HEK293 (cell line): ENCODE data around the gene ZNF775.
A peak's percentile ranks its signal among the peaks of the same experiment; 100 is the strongest.

ENCODE experiments used
- SP7 ChIP-seq: fragments of 450-650 bp; formaldehyde crosslinking; IDR thresholded peaks from 2 replicates; pipeline ENCODE4 v1.5.1; 2016; ENCODE audit warnings: missing biosample characterization, missing genetic modification characterization
- WT1 ChIP-seq: fragments of 450-650 bp; formaldehyde crosslinking; IDR thresholded peaks from 2 replicates; pipeline ENCODE4 v1.5.1; 2016; ENCODE audit warnings: missing biosample characterization, missing genetic modification characterization
- ZBTB1 ChIP-seq: fragments of 450-650 bp; formaldehyde crosslinking; IDR thresholded peaks from 2 replicates; pipeline ENCODE4 v1.5.1; 2016; ENCODE audit warnings: missing biosample characterization, missing genetic modification characterization
- ZBTB17 ChIP-seq: fragments of 450-650 bp; formaldehyde crosslinking; IDR thresholded peaks from 2 replicates; pipeline ENCODE4 v1.5.1; 2016; ENCODE audit warnings: missing biosample characterization, missing genetic modification characterization
- ZFP69B ChIP-seq: fragments of 450-650 bp; formaldehyde crosslinking; IDR thresholded peaks from 2 replicates; pipeline ENCODE4 v1.5.1; 2016; ENCODE audit warnings: missing biosample characterization, missing genetic modification characterization
- ZNF157 ChIP-seq: fragments of 450-650 bp; formaldehyde crosslinking; IDR thresholded peaks from 2 replicates; pipeline ENCODE4 v1.5.1; 2016; ENCODE audit warnings: missing biosample characterization, missing genetic modification characterization
- ZNF169 ChIP-seq: fragments of 450-650 bp; formaldehyde crosslinking; IDR thresholded peaks from 2 replicates; pipeline ENCODE4 v1.5.1; 2016; ENCODE audit warnings: missing biosample characterization, missing genetic modification characterization
- ZNF202 ChIP-seq: fragments of 450-650 bp; formaldehyde crosslinking; IDR thresholded peaks from 2 replicates; pipeline ENCODE4 v1.5.1; 2016; ENCODE audit warnings: missing biosample characterization, missing genetic modification characterization, borderline replicate concordance
- ZNF214 ChIP-seq: fragments of 450-650 bp; formaldehyde crosslinking; IDR thresholded peaks from 2 replicates; pipeline ENCODE4 v1.5.1; 2017; ENCODE audit warnings: missing biosample characterization, mild to moderate bottlenecking, missing genetic modification characterization, borderline replicate concordance
- ZNF223 ChIP-seq: fragments of 450-650 bp; formaldehyde crosslinking; IDR thresholded peaks from 2 replicates; pipeline ENCODE4 v1.5.1; 2016; ENCODE audit warnings: missing biosample characterization, missing genetic modification characterization
- ZNF239 ChIP-seq: fragments of 450-650 bp; formaldehyde crosslinking; IDR thresholded peaks from 2 replicates; pipeline ENCODE4 v1.5.1; 2016; ENCODE audit warnings: missing biosample characterization, missing genetic modification characterization
- ZNF341 ChIP-seq: fragments of 450-650 bp; formaldehyde crosslinking; IDR thresholded peaks from 2 replicates; pipeline ENCODE4; 2016; ENCODE audit warnings: low read depth, missing biosample characterization, missing genetic modification characterization
- ZNF366 ChIP-seq: fragments of 450-650 bp; formaldehyde crosslinking; conservative IDR thresholded peaks from 2 replicates; pipeline ENCODE4 v1.5.1; 2016; ENCODE audit warnings: missing biosample characterization, missing genetic modification characterization
- ZNF423 ChIP-seq: fragments of 450-650 bp; formaldehyde crosslinking; IDR thresholded peaks from 2 replicates; pipeline ENCODE4 v1.5.1; 2016; ENCODE audit warnings: missing biosample characterization, missing genetic modification characterization
- ZNF548 ChIP-seq: fragments of 450-650 bp; formaldehyde crosslinking; IDR thresholded peaks from 2 replicates; pipeline ENCODE4 v1.5.1; 2016; ENCODE audit warnings: missing biosample characterization, missing genetic modification characterization
- ZNF558 ChIP-seq: fragments of 450-650 bp; formaldehyde crosslinking; IDR thresholded peaks from 2 replicates; pipeline ENCODE4 v1.5.1; 2016; ENCODE audit warnings: missing biosample characterization, missing genetic modification characterization
- ZNF600 ChIP-seq: fragments of 450-650 bp; formaldehyde crosslinking; IDR thresholded peaks from 2 replicates; pipeline ENCODE4 v1.5.1; 2016; ENCODE audit warnings: missing biosample characterization, missing genetic modification characterization
- ZNF623 ChIP-seq: fragments of 450-650 bp; formaldehyde crosslinking; IDR thresholded peaks from 2 replicates; pipeline ENCODE4 v1.5.1; 2016; ENCODE audit warnings: missing biosample characterization, missing genetic modification characterization
- ZNF777 ChIP-seq: fragments of 450-650 bp; formaldehyde crosslinking; IDR thresholded peaks from 2 replicates; pipeline ENCODE4 v1.5.1; 2017; ENCODE audit warnings: missing biosample characterization, missing genetic modification characterization, borderline replicate concordance
- ZNF785 ChIP-seq: fragments of 450-650 bp; formaldehyde crosslinking; IDR thresholded peaks from 2 replicates; pipeline ENCODE4 v1.5.1; 2016; ENCODE audit warnings: missing biosample characterization, missing genetic modification characterization
- ZNF792 ChIP-seq: fragments of 450-650 bp; formaldehyde crosslinking; IDR thresholded peaks from 2 replicates; pipeline ENCODE4 v1.5.1; 2016; ENCODE audit warnings: missing biosample characterization, missing genetic modification characterization
- ZSCAN30 ChIP-seq: fragments of 450-650 bp; IDR thresholded peaks from 2 replicates; pipeline ENCODE4 v1.5.1; 2018; ENCODE audit warnings: missing biosample characterization, mild to moderate bottlenecking, missing genetic modification characterization, moderate library complexity
- TF ChIP-seq, protein P1 (sequence below): fragments of 450-650 bp; formaldehyde crosslinking; IDR thresholded peaks from 2 replicates; pipeline ENCODE4 v1.5.1; 2016; ENCODE audit warnings: missing biosample characterization, missing genetic modification characterization, borderline replicate concordance
- TF ChIP-seq, protein P2 (sequence below): fragments of 450-650 bp; formaldehyde crosslinking; IDR thresholded peaks from 2 replicates; pipeline ENCODE4 v1.5.1; 2016; ENCODE audit warnings: missing biosample characterization, missing genetic modification characterization
- TF ChIP-seq, protein P3 (sequence below): fragments of 450-650 bp; formaldehyde crosslinking; IDR thresholded peaks from 2 replicates; pipeline ENCODE4 v1.5.1; 2016; ENCODE audit warnings: missing biosample characterization, missing genetic modification characterization, borderline replicate concordance
- TF ChIP-seq, protein P4 (sequence below): fragments of 450-650 bp; formaldehyde crosslinking; IDR thresholded peaks from 2 replicates; pipeline ENCODE4 v1.5.1; 2016; ENCODE audit warnings: missing biosample characterization, missing genetic modification characterization
- TF ChIP-seq, protein P5 (sequence below): fragments of 450-650 bp; formaldehyde crosslinking; IDR thresholded peaks from 2 replicates; pipeline ENCODE4 v1.5.1; 2016; ENCODE audit warnings: missing biosample characterization, missing genetic modification characterization
- TF ChIP-seq, protein P6 (sequence below): fragments of 450-650 bp; formaldehyde crosslinking; IDR thresholded peaks from 2 replicates; pipeline ENCODE4 v1.5.1; 2017; ENCODE audit warnings: missing biosample characterization, missing genetic modification characterization

Gene ZNF775

DNA sequence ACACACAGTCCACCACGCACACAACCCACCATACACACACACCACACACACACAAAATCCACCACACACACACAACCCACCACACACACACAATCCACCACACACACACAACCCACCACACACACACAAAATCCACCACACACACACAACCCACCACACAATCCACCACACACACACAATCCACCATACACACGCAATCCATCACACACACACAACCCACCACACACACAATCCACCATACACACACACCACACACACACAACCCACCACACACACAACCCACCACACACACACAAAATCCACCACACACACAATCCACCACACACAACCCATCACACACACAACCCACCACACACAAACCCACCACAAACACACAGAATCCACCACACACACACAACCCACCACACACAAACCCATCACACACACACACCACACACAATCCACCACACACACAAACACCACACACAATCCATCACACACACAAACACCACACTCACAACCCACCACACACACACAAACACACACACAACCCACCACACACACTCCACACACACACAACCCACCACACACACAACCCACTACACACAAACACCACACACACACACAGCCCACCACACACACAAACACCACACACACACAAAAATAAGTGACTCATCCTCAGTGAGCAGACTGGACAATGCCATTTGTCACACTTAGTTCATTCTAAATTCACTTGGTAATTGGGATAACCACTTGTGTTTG is 19.3 kb upstream of the ZNF775 start (continued):
- TF ChIP-seq, protein P1, sequence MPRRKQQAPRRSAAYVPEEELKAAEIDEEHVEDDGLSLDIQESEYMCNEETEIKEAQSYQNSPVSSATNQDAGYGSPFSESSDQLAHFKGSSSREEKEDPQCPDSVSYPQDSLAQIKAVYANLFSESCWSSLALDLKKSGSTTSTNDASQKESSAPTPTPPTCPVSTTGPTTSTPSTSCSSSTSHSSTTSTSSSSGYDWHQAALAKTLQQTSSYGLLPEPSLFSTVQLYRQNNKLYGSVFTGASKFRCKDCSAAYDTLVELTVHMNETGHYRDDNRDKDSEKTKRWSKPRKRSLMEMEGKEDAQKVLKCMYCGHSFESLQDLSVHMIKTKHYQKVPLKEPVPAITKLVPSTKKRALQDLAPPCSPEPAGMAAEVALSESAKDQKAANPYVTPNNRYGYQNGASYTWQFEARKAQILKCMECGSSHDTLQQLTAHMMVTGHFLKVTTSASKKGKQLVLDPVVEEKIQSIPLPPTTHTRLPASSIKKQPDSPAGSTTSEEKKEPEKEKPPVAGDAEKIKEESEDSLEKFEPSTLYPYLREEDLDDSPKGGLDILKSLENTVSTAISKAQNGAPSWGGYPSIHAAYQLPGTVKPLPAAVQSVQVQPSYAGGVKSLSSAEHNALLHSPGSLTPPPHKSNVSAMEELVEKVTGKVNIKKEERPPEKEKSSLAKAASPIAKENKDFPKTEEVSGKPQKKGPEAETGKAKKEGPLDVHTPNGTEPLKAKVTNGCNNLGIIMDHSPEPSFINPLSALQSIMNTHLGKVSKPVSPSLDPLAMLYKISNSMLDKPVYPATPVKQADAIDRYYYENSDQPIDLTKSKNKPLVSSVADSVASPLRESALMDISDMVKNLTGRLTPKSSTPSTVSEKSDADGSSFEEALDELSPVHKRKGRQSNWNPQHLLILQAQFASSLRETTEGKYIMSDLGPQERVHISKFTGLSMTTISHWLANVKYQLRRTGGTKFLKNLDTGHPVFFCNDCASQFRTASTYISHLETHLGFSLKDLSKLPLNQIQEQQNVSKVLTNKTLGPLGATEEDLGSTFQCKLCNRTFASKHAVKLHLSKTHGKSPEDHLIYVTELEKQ, result peak; percentile 94
- TF ChIP-seq ZNF214 (tag by site-specific recombination) (no peak), ZSCAN30 (no peak), ZNF202 (no peak), WT1 (tag by site-specific recombination) (peak; percentile 97), ZNF157 (tag by site-specific recombination) (peak; percentile 49; the same call in 1 of the 2 replicates), ZNF341 (no peak), ZFP69B (tag by site-specific recombination) (peak; percentile 92), ZNF223 (tag by site-specific recombination) (no peak), ZNF600 (tag by site-specific recombination) (peak; percentile 57; the same call in 1 of the 2 replicates), ZNF366 (tag by site-specific recombination) (peak; percentile 83), SP7 (tag by site-specific recombination) (peak; percentile 20; the same call in 1 of the 2 replicates), ZNF548 (tag by site-specific recombination) (no peak), ZNF423 (no peak; the same call in 1 of the 2 replicates), ZNF169 (tag by site-specific recombination) (no peak), ZNF785 (tag by site-specific recombination) (peak; percentile 92; the same call in 1 of the 2 replicates), ZNF623 (tag by site-specific recombination) (no peak), ZNF777 (no peak), ZBTB17 (peak; percentile 90), ZBTB1 (tag by site-specific recombination) (peak; percentile 83; the same call in 1 of the 2 replicates), ZNF558 (tag by site-specific recombination) (no peak), ZNF239 (tag by site-specific recombination) (peak; percentile 95), ZNF792 (0 out of 2 replicates have a peak, but pooled peaks have one; percentile 18)
- TF ChIP-seq, protein P2, sequence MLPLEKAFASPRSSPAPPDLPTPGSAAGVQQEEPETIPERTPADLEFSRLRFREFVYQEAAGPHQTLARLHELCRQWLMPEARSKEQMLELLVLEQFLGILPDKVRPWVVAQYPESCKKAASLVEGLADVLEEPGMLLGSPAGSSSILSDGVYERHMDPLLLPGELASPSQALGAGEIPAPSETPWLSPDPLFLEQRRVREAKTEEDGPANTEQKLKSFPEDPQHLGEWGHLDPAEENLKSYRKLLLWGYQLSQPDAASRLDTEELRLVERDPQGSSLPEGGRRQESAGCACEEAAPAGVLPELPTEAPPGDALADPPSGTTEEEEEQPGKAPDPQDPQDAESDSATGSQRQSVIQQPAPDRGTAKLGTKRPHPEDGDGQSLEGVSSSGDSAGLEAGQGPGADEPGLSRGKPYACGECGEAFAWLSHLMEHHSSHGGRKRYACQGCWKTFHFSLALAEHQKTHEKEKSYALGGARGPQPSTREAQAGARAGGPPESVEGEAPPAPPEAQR (tag by site-specific recombination), result 0 out of 2 replicates have a peak, but pooled peaks have one; percentile 50
- TF ChIP-seq, protein P3, sequence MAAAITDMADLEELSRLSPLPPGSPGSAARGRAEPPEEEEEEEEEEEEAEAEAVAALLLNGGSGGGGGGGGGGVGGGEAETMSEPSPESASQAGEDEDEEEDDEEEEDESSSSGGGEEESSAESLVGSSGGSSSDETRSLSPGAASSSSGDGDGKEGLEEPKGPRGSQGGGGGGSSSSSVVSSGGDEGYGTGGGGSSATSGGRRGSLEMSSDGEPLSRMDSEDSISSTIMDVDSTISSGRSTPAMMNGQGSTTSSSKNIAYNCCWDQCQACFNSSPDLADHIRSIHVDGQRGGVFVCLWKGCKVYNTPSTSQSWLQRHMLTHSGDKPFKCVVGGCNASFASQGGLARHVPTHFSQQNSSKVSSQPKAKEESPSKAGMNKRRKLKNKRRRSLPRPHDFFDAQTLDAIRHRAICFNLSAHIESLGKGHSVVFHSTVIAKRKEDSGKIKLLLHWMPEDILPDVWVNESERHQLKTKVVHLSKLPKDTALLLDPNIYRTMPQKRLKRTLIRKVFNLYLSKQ (tag by site-specific recombination), result peak; percentile 79; the same call in 1 of the 2 replicates
- TF ChIP-seq, protein P4, sequence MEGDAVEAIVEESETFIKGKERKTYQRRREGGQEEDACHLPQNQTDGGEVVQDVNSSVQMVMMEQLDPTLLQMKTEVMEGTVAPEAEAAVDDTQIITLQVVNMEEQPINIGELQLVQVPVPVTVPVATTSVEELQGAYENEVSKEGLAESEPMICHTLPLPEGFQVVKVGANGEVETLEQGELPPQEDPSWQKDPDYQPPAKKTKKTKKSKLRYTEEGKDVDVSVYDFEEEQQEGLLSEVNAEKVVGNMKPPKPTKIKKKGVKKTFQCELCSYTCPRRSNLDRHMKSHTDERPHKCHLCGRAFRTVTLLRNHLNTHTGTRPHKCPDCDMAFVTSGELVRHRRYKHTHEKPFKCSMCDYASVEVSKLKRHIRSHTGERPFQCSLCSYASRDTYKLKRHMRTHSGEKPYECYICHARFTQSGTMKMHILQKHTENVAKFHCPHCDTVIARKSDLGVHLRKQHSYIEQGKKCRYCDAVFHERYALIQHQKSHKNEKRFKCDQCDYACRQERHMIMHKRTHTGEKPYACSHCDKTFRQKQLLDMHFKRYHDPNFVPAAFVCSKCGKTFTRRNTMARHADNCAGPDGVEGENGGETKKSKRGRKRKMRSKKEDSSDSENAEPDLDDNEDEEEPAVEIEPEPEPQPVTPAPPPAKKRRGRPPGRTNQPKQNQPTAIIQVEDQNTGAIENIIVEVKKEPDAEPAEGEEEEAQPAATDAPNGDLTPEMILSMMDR (tag by site-specific recombination), result no peak
- TF ChIP-seq, protein P5, sequence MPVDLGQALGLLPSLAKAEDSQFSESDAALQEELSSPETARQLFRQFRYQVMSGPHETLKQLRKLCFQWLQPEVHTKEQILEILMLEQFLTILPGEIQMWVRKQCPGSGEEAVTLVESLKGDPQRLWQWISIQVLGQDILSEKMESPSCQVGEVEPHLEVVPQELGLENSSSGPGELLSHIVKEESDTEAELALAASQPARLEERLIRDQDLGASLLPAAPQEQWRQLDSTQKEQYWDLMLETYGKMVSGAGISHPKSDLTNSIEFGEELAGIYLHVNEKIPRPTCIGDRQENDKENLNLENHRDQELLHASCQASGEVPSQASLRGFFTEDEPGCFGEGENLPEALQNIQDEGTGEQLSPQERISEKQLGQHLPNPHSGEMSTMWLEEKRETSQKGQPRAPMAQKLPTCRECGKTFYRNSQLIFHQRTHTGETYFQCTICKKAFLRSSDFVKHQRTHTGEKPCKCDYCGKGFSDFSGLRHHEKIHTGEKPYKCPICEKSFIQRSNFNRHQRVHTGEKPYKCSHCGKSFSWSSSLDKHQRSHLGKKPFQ, result peak; percentile 87
- TF ChIP-seq, protein P6, sequence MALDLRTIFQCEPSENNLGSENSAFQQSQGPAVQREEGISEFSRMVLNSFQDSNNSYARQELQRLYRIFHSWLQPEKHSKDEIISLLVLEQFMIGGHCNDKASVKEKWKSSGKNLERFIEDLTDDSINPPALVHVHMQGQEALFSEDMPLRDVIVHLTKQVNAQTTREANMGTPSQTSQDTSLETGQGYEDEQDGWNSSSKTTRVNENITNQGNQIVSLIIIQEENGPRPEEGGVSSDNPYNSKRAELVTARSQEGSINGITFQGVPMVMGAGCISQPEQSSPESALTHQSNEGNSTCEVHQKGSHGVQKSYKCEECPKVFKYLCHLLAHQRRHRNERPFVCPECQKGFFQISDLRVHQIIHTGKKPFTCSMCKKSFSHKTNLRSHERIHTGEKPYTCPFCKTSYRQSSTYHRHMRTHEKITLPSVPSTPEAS (tag by site-specific recombination), result peak; percentile 94
